HCT116 (cell line): Measurements from ENCODE around the gene CKS1B. TPM values are rescaled to one million over a fixed set of nuclear protein-coding genes. Genes with fewer than 3 reads are reported as not detected.

Source experiments
- ATAC-seq: fragments of 200-7000 bp; cut with Tn5 transposase; 2 replicates; pipeline ENCODE4 v1.9.1; 2020; ENCODE audit warnings: mild to moderate bottlenecking, moderate library complexity
- BruUV-seq: library from RNA; stranded (reverse); fragments of 400-500 nt; replicated peaks from 2 replicates; lab custom pipeline; 2021; lab: Mats Ljungman, UMichigan
- CTCF ChIA-PET: fragments of 300-600 bp; sonication (Branson Sonifier 250); formaldehyde crosslinking; loops from one replicate; lab custom pipeline; 2021; ENCODE audit warnings: antibody characterized with exemption; lab: Charles Lee
- POLR2A ChIA-PET: fragments of 300-600, 350-600 bp; sonication (Branson Sonifier 250); formaldehyde crosslinking; loops from one replicate; lab custom pipeline; 2021; ENCODE audit warnings: antibody characterized with exemption; lab: Charles Lee
- RAD21 ChIA-PET, 2 experiments: fragments of 300-600 bp; sonication (Branson Sonifier 250); formaldehyde crosslinking; loops; one replicate each; lab custom pipeline; 2023; ENCODE audit warnings: low total read pairs in 2 of 2; ENCODE audit not compliant: uncharacterized antibody in 2 of 2, unreplicated experiment in 2 of 2, low non-redundant PET in 1 of 2; lab: Charles Lee
- DNase-seq: peaks from one replicate; pipeline ENCODE4 v3.0.0-alpha.2; 2010; ENCODE audit warnings: low read depth, low spot score
- H2AFZ ChIP-seq: fragments of 200-600 bp; shearing (Covaris generic), sonication (generic); 2 replicates; pipeline ENCODE4 v1.6.1; 2017; ENCODE audit warnings: low read depth, mixed run types, mixed read lengths, antibody characterized with exemption, low read length; ENCODE audit not compliant: poor library complexity, severe bottlenecking
- H3K27ac ChIP-seq: 2 replicates; pipeline ENCODE4 v1.5.1; 2012; ENCODE audit warnings: low read depth, low read length
- H3K27me3 ChIP-seq: fragments of 200-600 bp; sonication (generic); 2 replicates; pipeline ENCODE4 v1.6.1; 2016; ENCODE audit warnings: mixed run types, low read length, mixed read lengths; ENCODE audit not compliant: insufficient read depth
- H3K36me3 ChIP-seq, 2 experiments: fragments of 200-500 bp in 1 of 2; fragments of 200-600 bp in 1 of 2; sonication (Bioruptor generic) in 1 of 2; sonication (generic) in 1 of 2; 2 replicates each; pipeline versions ENCODE4 v1.5.1 to v1.6.1; 2014 to 2016; ENCODE audit warnings: low read length in 2 of 2, inconsistent platforms in 1 of 2, mixed read lengths in 1 of 2, mixed run types in 1 of 2; ENCODE audit not compliant: insufficient read depth in 2 of 2, control insufficient read depth in 1 of 2
- H3K4me1 ChIP-seq, 2 experiments: fragments of 200-600 bp in 1 of 2; sonication (generic) in 1 of 2; 2 replicates each; pipeline versions ENCODE4 v1.5.1 to v1.6.1; 2012 to 2017; ENCODE audit warnings: low read length in 2 of 2, inconsistent platforms in 1 of 2, mild to moderate bottlenecking in 1 of 2, mixed read lengths in 1 of 2, mixed run types in 1 of 2, moderate library complexity in 1 of 2; ENCODE audit not compliant: insufficient read depth in 2 of 2, control insufficient read depth in 1 of 2
- H3K4me2 ChIP-seq: fragments of 200-600 bp; sonication (generic); 2 replicates; pipeline ENCODE4 v1.6.1; 2017; ENCODE audit warnings: mixed run types, low read length, mixed read lengths
- H3K4me3 ChIP-seq, 2 experiments: fragments of 200-600 bp in 1 of 2; sonication (generic) in 1 of 2; replicated peaks in 1 of 2; 2 replicates each; pipeline ENCODE4 v1.5.1; 2011 to 2016; ENCODE audit warnings: low read length in 2 of 2, control low read depth in 1 of 2, low read depth in 1 of 2, mild to moderate bottlenecking in 1 of 2, mixed read lengths in 1 of 2, mixed run types in 1 of 2
- H3K79me2 ChIP-seq: fragments of 200-600 bp; sonication (generic); 2 replicates; pipeline ENCODE4 v1.6.1; 2017; ENCODE audit warnings: mild to moderate bottlenecking, mixed run types, low read length, moderate library complexity, mixed read lengths; ENCODE audit not compliant: insufficient read depth
- H3K9ac ChIP-seq: fragments of 200-600 bp; sonication (generic); 2 replicates; pipeline ENCODE4 v1.6.1; 2016; ENCODE audit warnings: low read length, mixed read lengths
- H3K9me2 ChIP-seq: fragments of 200-600 bp; sonication (generic), shearing (Covaris generic); 2 replicates; pipeline ENCODE4 v1.6.1; 2017; ENCODE audit warnings: mixed run types, mild to moderate bottlenecking, moderate library complexity; ENCODE audit not compliant: insufficient read depth
- H3K9me3 ChIP-seq, 2 experiments: fragments of 200-500 bp in 1 of 2; fragments of 200-600 bp in 1 of 2; sonication (Bioruptor generic) in 1 of 2; sonication (generic) in 1 of 2; 2 replicates each; pipeline ENCODE4 v1.6.1; 2014 to 2017; ENCODE audit warnings: low read length in 2 of 2, mixed read lengths in 2 of 2, inconsistent platforms in 1 of 2, low read depth in 1 of 2, mild to moderate bottlenecking in 1 of 2, mixed run types in 1 of 2, moderate library complexity in 1 of 2; ENCODE audit not compliant: control insufficient read depth in 1 of 2, insufficient read depth in 1 of 2
- H4K20me1 ChIP-seq: fragments of 200-600 bp; sonication (generic), shearing (Covaris generic); 2 replicates; pipeline ENCODE4 v1.6.1; 2017; ENCODE audit warnings: mixed run types, mild to moderate bottlenecking, moderate library complexity; ENCODE audit not compliant: insufficient read depth
- POLR2A ChIP-seq: IDR thresholded peaks from 2 replicates; pipeline ENCODE4 v1.7.0; 2011; ENCODE audit warnings: borderline replicate concordance; ENCODE audit not compliant: insufficient read depth, insufficient read length; ENCODE audit errors: extremely low read depth
- POLR2AphosphoS5 ChIP-seq: IDR thresholded peaks from 2 replicates; pipeline ENCODE4 v1.6.1; 2011; ENCODE audit warnings: mild to moderate bottlenecking, low read depth, low read length, moderate library complexity
- RAD21 ChIP-seq: IDR thresholded peaks from 2 replicates; pipeline ENCODE4 v1.6.1; 2012; ENCODE audit warnings: low read depth, mild to moderate bottlenecking
- SRF ChIP-seq: IDR thresholded peaks from 2 replicates; pipeline ENCODE4 v1.6.1; 2012; ENCODE audit warnings: low read depth
- YY1 ChIP-seq: IDR thresholded peaks from 2 replicates; pipeline ENCODE4 v1.6.1; 2011; ENCODE audit warnings: low read length, low read depth, moderate library complexity, mild to moderate bottlenecking; ENCODE audit not compliant: insufficient replicate concordance; ENCODE audit errors: extremely low read depth
- ZFX ChIP-seq: fragments of 450-650 bp; IDR thresholded peaks from 2 replicates; pipeline ENCODE4 v1.6.1; 2017
- intact Hi-C: fragments of 100-400 bp; cut with micrococcal nuclease; formaldehyde crosslinking; loops from 2 replicates; pipeline ENCODE4 v1.10.0; 2022
- total RNA-seq: library from RNA; stranded (reverse); gene quantifications from one replicate; pipeline ENCODE4 v1.2.1, GENCODE V29; 2021; ENCODE audit not compliant: unreplicated experiment

Gene CKS1B
- total RNA-seq, 1 experiment from 2014 or later = 229 TPM

GRCh38 chr1:154972517-154973343 is 1.8 kb upstream of the CKS1B start:
- Histone ChIP-seq H3K79me2 (peaks cover 88% of the 10 kb centered on the region), H3K9me3 (no peaks in the 10 kb centered on the region), H3K4me2 (peak overlapping the region; percentile 90), H3K36me3 (peaks cover 2 to 19% of the 10 kb centered on the region in 2 experiments; a peak in 2 of 4 replicates), H2AFZ (no peak overlapping the region), H3K9ac (peak overlapping the region; percentile 86), H3K9me2 (no peaks in the 10 kb centered on the region), H3K4me3 (peak overlapping the region; percentile 61 to 70), H3K4me1 (peaks cover 40 to 63% of the 10 kb centered on the region in 2 experiments), H3K27me3 (no peaks in the 10 kb centered on the region), H3K27ac (peak overlapping the region; percentile 86), H4K20me1 (no peaks in the 10 kb centered on the region)
- BruUV-seq = TSS peak; percentile 71
- ATAC-seq (peak; percentile 13), DNase-seq (peak; percentile 80)
- CTCF ChIA-PET = interaction anchor here (0.7 to 2.6 kb wide), 6 partner anchors 17 to 279 kb away, joined by 3 to 14 read pairs (median 4); partner anchors contain the start of genes ADAM15 and PBXIP1
- POLR2A ChIA-PET = interaction anchor here (0.6 to 5.4 kb wide), 20 partner anchors 8 to 221 kb away, joined by 3 to 46 read pairs (median 4); partner anchors contain the start of genes FLAD1, LENEP, PBXIP1 and PMVK
- RAD21 ChIA-PET = no interaction called here
- intact Hi-C loops = loop anchor here (1.0 to 5.0 kb wide), 3 partner anchors 45 to 165 kb away; partner anchors contain the start of genes EFNA4 and SLC50A1
- TF ChIP-seq SRF (no peak), POLR2AphosphoS5 (peak; percentile 66), YY1 (peak; percentile 72), RAD21 (no peak), ZFX (0 out of 2 replicates have a peak, but pooled peaks have one; percentile 25), POLR2A (peak; percentile 14)
